Astrocyte of the cerebellum (primary cell): ENCODE data around the gene MORN5.

ENCODE experiments used
- DNase-seq: peaks from one replicate; pipeline ENCODE4 v3.0.0-alpha.2; 2011; ENCODE audit warnings: low read depth
- H3K4me3 ChIP-seq: 2 replicates; pipeline ENCODE4 v1.5.1; 2011; ENCODE audit warnings: mild to moderate bottlenecking, low read depth, low read length, moderate library complexity
- in situ Hi-C: cut with HindIII; loops from 2 replicates; pipeline ENCODE4 v1.10.0; 2017; ENCODE audit warnings: low sequenced_read_pairs
- TF ChIP-seq, protein P1 (sequence below): IDR thresholded peaks from 2 replicates; pipeline ENCODE4 v1.5.1; 2012; ENCODE audit warnings: low read length, low read depth, moderate library complexity, mild to moderate bottlenecking; ENCODE audit errors: missing control alignments

MORN5 gene

DNA sequence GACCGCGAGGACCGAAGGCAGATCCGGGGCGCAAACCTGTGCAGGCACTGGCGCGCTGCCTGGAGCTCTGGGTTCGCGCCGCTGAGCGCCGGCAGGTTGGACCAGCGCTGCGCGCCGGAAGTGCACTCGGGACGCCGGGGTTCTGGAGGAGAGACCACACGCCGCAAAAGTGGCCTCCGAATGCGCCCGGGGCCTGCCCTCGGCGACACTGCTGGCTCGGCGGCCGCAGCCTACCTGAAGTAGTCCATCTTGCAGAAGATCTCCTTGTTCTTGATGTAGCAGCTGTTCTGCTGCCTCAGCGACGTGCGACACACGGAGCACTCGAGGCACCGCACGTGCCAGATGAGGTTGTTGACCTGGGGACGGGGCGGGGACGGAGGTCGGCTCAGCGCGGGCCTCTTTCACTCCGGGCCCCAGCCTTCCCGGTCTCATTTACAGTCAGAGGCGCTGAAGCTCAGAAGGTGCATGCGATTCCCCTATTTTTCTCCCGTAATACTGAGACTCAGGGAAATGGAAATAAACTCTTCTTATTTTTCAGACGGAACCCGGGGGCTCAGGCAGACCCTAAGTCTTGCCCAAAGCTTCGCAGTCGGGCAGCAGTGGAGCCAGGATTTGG is 66.5 kb downstream of the MORN5 start:
- TF ChIP-seq, protein P1, sequence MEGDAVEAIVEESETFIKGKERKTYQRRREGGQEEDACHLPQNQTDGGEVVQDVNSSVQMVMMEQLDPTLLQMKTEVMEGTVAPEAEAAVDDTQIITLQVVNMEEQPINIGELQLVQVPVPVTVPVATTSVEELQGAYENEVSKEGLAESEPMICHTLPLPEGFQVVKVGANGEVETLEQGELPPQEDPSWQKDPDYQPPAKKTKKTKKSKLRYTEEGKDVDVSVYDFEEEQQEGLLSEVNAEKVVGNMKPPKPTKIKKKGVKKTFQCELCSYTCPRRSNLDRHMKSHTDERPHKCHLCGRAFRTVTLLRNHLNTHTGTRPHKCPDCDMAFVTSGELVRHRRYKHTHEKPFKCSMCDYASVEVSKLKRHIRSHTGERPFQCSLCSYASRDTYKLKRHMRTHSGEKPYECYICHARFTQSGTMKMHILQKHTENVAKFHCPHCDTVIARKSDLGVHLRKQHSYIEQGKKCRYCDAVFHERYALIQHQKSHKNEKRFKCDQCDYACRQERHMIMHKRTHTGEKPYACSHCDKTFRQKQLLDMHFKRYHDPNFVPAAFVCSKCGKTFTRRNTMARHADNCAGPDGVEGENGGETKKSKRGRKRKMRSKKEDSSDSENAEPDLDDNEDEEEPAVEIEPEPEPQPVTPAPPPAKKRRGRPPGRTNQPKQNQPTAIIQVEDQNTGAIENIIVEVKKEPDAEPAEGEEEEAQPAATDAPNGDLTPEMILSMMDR, result no peak
- in situ Hi-C loops, result loop anchor here (25.0 kb wide), 1 partner anchor 111 kb away; no protein-coding TSS in a partner anchor
- H3K4me3 ChIP-seq, result no peak overlapping the region
- no peak for DNase-seq

DNA sequence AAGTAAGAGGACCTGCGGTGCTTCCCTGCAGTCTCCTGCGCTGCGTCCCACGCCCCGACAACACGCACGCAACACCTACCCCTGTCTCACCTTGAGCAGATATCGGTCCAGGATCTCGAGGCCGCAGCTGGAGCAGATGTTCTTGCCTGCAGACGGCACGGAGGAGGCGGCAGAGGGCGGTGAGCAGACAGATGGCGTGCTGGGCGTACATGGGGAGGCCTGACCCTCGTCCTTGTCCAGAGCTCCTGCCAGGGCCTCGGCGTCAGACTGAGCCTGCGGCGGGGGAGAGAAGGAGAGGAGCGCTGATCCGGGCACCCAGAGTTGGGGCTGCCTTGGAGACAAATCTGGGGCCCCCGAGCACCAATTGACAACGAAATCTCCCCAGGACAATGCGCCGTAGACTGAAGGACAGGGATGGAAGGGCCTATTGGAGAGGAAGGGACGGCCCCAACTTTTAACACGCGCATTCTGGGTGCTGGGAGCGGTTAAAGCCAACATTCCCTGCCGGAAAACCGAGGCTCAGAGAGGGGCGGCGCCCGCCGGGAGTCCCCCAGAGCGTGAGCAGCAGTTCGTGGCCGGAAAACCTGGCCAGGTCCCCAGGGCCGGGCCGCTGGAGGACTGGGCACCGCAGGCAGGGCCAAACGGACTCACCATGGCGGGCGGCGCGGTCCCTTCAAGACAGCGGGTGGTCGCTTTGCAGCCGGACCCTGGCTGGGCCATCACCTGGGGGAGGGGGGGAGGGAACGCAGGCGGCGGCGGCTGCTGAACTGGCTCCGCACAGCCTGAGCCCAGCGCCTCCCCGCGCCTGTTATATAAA is 67.3 kb downstream of the MORN5 start:
- TF ChIP-seq, protein P1, result no peak
- no peak for DNase-seq
- H3K4me3 ChIP-seq, result no peak overlapping the region
- in situ Hi-C loops, result loop anchor here (25.0 kb wide), 1 partner anchor 110 kb away; no protein-coding TSS in a partner anchor

DNA sequence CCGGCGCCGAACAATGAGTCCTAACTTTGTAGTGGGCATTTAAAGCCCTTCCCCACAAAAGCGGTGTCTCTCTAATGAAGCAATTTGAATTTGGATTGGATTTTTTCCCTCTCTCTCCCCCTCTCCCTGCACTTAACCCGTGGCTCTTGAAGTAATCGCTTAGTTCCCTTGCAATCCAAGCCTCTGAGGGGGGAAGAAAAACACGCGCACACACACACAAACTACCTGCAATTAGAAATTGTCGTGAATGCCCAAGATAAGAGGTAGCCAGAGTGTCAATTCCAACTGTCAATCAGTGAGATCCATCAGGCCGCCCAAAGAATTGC is 67.8 kb downstream of the MORN5 start:
- TF ChIP-seq, protein P1, result no peak
- H3K4me3 ChIP-seq, result no peak overlapping the region
- DNase-seq, result no peak
- in situ Hi-C loops, result loop anchor here (25.0 kb wide), 1 partner anchor 110 kb away; no protein-coding TSS in a partner anchor

DNA sequence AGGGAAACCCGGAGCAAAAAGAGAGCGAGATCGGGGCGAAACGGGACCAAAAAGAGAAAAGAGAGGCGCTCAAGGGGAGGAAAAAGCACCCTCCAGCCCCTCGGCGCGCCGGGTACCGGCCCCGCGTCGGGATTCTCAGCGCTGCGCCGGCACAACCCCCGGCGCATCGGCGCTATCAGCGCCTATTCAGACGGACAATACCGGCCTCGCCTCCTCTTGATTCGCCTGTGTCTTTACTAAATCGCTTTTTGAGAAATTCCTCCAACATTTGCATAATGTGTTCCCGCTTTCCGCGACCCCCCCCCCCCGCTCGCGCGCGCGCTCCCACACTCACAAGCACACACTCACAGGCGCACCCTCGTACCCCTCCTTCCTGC is 68.5 kb downstream of the MORN5 start:
- H3K4me3 ChIP-seq, result peak overlapping the region; percentile 15
- in situ Hi-C loops, result loop anchor here (25.0 kb wide), 1 partner anchor 109 kb away; no protein-coding TSS in a partner anchor
- TF ChIP-seq, protein P1, result no peak
- no peak for DNase-seq

DNA sequence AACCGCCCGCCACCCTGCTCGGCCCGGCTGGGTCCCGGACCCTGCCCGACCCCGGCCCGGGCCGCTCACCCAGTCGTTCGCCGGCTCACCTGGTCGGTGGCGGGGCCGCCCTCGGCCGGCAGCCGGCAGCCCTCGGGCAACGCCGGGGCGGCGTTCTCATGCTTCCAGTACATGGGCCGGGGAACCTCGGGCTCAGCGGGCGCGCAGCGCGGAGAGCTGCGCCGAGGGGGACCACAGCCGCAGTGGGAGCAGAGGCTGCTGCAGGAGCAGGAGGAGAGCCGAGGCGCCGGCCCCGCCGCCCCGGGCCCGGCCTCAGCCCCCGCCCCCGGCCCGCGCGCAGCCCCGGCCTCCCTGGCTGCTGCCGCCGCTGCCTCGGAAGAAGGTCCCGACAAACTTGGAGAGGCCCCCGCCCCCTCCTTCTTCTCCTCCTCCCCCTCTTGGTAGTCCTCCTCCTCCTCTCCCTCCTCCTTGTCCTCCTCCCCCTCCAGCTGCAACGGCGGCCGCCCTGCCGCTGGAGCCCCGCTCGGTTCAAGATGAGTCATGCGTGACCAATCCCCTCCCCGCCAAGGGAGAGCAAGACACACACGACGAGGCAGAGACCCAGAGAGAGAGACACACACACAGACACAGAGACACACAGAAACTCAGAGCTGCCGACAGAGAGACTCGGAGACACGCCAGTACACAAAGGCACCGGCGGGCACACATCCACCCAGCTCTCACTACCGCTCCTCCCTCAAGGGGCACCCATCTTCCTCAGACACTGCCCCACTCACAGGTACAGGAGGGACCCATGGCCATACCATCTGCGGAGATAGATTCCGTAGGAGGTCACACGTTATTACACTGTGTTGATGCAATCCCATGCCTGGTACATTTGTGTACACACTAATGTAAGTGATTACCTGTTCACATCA is 69.1 kb downstream of the MORN5 start, which contains the start of gene LHX6:
Gene LHX6 (minus strand): TSS at position 390 of the 917 bp plus-strand sequence. CDS start 217 bp downstream, at position 173.
- peak within 1 kb of the TSS; percentile 15 for H3K4me3 ChIP-seq
- in situ Hi-C loops, result loop anchor here (25.0 kb wide), 1 partner anchor 108 kb away; no protein-coding TSS in a partner anchor
- no peak for DNase-seq
- TF ChIP-seq, protein P1, result no peak

DNA sequence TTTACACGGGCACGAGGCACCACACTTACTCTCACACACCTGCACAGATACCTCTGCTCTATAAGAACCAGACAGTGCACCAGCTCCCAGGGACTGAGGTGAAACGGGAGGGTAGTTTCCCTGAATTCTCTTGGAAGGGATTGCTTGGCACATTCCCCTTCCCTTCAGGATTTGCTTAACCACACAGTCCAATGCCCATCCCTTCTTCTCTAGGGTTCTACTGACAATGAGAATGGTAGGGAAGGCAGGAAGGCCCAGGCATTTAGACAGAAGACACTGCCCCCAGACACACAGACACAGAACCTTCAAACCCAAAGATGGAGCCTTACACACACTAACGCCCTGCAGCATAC is 69.8 kb downstream of the MORN5 start:
- DNase-seq, result no peak
- H3K4me3 ChIP-seq, result no peak overlapping the region
- TF ChIP-seq, protein P1, result no peak
- in situ Hi-C loops, result loop anchor here (25.0 kb wide), 1 partner anchor 108 kb away; no protein-coding TSS in a partner anchor
